GM19328 (cell line): ENCODE results near the gene ZDHHC13.
"Not testable (repeated sequence)": the region's sequence is repeated elsewhere in the genome, so short reads cannot be mapped to it uniquely, and the experiment has no call there.

Experiments used
- ATAC-seq: cut with Tn5 transposase; IDR thresholded peaks from one replicate; pipeline ENCODE4 v1.9.1; 2021; ENCODE audit warnings: mild to moderate bottlenecking, moderate library complexity; ENCODE audit not compliant: unreplicated experiment

The ZDHHC13 gene

GRCh38 chr11:19099093-19099492 is 17.9 kb upstream of the ZDHHC13 start:
- ATAC-seq, result no peak

- ATAC-seq, result no peak
These were observed 16.1 kb upstream of the ZDHHC13 start for GRCh38 chr11:19100885-19101284.

DNA sequence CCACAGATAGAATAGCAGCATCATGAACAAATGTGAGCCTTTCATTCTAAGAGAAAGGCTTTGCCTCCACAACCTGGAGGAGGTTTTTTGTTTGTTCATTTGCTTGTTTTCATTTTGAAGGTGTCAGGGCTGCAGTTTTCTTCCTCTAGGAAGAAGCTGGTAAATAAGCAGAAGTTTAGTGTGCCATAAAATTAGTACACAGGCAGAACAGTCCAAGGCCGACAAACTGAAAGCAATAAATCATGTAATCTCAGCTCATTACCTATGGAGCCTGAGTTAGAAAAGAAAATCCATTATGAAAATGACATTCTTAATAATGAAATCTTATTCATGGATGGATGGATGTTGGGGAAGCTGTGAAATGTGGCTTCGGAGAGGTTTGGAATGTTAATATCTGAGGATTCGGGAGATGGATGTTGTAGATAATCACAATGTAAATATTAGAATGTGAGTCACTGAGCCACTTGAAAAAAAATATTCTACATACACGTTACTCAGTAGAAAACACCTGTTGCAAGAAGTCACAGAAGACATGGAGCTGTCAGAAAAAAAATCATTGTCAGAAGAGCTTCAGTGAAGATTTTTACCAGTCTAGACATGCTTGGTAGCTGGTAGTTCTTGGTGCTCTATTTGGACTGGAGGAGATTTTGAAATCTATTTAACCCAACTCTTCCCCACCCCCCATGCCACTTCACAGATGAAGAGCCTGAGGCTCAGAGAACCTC is 15.0 kb upstream of the ZDHHC13 start:
- ATAC-seq, result no peak

DNA sequence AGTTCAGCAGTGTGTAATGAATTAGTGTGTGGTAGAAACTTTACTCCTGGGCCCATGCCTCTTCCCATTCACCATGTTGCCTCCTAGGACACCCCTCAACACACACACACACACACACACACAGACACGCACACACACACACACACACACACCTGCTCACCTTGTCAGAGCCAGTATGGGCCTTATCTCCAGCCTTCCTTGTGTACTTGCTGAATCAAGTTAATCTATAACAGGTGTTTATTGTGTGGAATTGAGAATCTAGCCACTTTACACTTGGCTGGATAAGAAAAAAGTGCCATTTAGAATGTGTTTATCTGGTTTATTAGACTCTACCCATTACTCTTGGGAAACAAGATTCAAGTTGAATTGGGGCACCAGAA is 14.5 kb upstream of the ZDHHC13 start:
- ATAC-seq, result no peak

- ATAC-seq, result no peak
These were observed 12.0 kb upstream of the ZDHHC13 start for GRCh38 chr11:19105011-19105410.

GRCh38 chr11:19107125-19107524 is 9.8 kb upstream of the ZDHHC13 start:
- ATAC-seq, result no peak

DNA sequence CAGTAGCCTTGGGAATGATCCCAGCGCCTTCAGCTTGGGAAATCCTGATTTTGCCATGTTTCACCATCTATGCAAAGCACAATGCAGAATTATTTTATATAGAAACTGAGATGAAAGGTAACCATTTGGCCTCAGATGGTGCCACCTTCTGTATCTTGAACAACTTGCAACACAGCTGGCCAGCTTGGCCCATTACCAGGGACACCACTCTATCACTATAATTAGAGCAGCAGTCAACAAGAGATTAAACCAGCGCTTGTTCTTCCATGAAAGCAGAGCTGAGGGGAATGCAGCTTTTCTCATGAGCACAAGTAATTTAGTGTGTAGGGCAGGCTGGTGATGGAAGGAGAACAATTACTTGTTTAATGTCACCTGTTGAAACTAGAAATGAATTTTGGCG is 6.7 kb upstream of the ZDHHC13 start:
- ATAC-seq, result no peak

DNA sequence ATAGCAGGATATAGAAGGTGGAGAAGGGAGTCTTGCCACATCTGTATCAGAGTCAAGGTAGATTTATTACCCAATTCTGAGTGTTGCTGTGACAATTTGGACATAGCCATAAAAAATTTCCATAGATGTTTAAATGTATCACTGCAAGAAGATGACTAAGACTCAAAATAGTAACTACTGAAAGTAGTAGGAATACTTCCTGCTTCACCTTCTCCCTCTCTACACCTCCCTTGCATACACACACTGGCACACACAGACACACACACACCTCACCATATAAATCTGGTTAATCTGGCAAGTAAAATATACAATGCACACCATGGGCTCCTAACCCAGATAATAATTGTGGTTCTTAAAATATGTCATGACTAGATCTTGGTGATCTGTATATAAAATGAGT is 5.2 kb upstream of the ZDHHC13 start:
- no peak for ATAC-seq

GRCh38 chr11:19116276-19116970 is 545 bp upstream of the ZDHHC13 start:
- no peak for ATAC-seq

DNA sequence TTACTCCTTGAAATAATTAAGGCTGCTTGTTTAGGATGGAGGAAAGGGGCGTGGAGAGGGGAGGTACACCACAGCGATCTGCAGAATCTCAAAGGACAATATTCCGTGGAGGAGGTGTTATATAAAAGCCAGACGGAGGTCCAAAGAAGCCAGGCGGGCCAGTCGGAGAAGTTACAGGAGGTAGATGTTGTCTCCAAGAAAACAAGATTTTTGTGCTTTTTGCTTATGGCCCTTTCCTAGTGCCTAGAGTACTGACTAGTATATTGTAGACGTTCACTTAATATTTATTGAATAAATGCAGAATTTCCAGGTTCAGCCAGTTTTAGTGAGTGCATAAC is 761 bp downstream of the ZDHHC13 start:
- ATAC-seq, result no peak

- ATAC-seq, result no peak
These were observed 4.7 kb downstream of the ZDHHC13 start for GRCh38 chr11:19121646-19122045.

DNA sequence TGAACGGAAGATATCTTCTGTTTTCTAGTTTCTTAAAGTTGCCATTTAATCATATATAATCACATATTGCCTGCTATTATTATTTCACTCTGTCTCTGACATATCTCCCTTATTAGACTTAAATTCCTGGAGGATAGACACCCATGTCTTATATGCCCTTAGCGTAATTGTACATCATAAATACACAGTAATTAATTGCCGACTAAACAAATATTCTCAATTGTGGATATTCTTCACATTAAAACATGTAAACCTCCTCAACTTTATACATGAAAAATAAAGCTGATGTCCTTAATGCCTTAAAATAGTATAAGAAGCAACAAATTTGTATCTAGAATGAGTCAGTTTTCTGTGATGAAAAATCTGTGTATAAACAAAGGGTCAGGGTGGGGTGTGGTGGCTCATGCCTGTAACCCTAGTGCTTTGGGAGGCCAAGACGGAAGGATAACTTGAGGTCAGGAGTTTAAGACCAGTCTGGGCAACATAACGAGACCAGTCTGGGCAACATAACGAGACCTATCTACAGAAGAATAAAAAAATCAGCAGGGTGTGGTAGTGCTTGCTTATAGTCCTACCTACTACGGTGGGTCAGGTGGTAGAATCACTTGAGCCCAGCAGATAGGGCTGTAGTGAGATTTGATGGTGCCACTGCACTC is 6.1 kb downstream of the ZDHHC13 start:
- no peak for ATAC-seq

- ATAC-seq, result not testable (repeated sequence)
These were observed 9.8 kb downstream of the ZDHHC13 start for GRCh38 chr11:19126562-19127325.

GRCh38 chr11:19134004-19134403 is 17.0 kb downstream of the ZDHHC13 start:
- ATAC-seq, result no peak

- ATAC-seq, result not testable (repeated sequence)
These were observed 19.9 kb downstream of the ZDHHC13 start for GRCh38 chr11:19136884-19137283.

DNA sequence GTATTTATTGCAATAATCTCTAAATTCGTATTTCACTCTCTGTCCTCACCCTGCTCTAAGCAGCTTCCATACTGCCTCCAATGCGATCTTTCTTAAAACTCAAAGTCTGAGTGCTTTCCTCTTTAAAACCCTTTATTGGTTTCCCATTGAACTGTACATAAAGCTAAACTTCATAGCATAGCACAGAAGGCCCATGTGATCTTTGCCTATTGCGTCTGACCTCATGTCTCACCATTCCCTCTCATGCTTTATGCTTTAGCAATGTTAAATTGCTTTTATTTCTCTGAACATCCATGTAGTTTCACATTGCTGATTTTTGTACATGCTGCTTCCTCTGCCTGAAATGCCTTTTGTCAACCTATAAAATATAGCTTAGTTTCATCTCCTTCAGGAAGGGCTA is 28.4 kb downstream of the ZDHHC13 start:
- ATAC-seq, result no peak

- no peak for ATAC-seq
These were observed 39.9 kb downstream of the ZDHHC13 start for GRCh38 chr11:19156892-19157291.

DNA sequence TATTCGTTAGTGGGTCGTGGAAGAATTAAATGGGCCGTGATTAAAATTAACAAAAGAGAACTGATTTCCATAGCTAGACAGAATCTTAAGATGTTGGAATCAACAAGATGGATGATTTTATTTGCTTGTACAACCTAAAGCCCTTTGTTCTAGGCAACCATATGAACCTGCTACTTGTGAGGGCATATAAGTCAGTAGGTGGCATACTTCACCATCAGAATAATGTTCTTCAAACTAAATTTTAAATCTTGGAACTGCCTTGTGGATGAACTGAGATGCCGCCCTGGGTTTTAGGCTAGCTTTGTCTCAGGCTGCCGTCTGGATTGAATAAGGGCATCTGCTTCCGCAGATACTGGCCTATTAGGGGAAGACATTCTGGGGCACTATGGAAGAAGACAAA is 43.9 kb downstream of the ZDHHC13 start:
- ATAC-seq, result no peak

GRCh38 chr11:19161651-19162050 is 44.7 kb downstream of the ZDHHC13 start:
- no peak for ATAC-seq

GRCh38 chr11:19162951-19163505 is 46.1 kb downstream of the ZDHHC13 start:
- ATAC-seq, result no peak

DNA sequence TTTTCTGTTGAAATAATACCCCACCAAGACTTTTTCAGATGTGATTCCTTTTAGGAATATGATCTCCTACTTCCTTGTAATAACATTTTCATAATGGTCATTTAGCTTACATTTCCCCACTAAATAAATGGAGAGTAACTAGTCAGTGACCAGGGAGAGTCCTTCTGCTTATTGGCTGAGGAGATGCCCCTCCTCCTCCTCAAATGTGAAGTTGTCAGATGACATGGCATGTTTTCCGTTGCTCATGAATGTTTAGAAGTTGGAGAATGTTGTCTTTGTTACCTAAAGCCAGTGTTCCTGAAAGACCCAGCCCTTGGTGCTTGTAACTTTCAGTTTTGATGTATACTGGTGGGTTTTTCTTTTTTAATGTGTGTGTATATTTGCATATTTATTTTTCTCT is 46.6 kb downstream of the ZDHHC13 start:
- no peak for ATAC-seq
